ENCODE results near the gene CFDP1. TPM values are rescaled to one million over a fixed set of nuclear protein-coding genes. Genes with fewer than 3 reads are reported as not detected.

Gene CFDP1
- total and polyA plus RNA-seq, 2 of the 13 experiments (the other 11 are each of a cell fraction or from before 2014, with no cell fraction given): 78.6 to 153 TPM

GRCh38 chr16:75256059-75256571 lies 177.2 kb downstream of the CFDP1 start (continued):
- peak; percentile 70 for TF ChIP-seq CTCF (CRISPR knock-in tag; IDR thresholded peaks at IDR 0.05)
- TF ChIP-seq IRF2 (CRISPR knock-in tag; IDR thresholded peaks at IDR 0.05): 0 out of 2 replicates have a peak, but pooled peaks have one; percentile 31
- TF ChIP-seq REPIN1 (CRISPR knock-in tag; IDR thresholded peaks at IDR 0.05; ENCODE audit: borderline replicate concordance, low read depth): 0 out of 2 replicates have a peak, but pooled peaks have one; percentile 32
- TF ChIP-seq CAMTA2 (CRISPR knock-in tag; IDR thresholded peaks at IDR 0.05; ENCODE audit: borderline replicate concordance): no peak
- TF ChIP-seq SOX13 (IDR thresholded peaks at IDR 0.05): no peak
- TF ChIP-seq SOX13 (CRISPR knock-in tag; conservative IDR thresholded peaks at IDR 0.05 in 1 of 2, IDR thresholded peaks at IDR 0.05 in 1 of 2): no peak
- no peak for TF ChIP-seq TBX2 (CRISPR knock-in tag; IDR thresholded peaks at IDR 0.05; ENCODE audit: borderline replicate concordance)
- TF ChIP-seq HNF4A (CRISPR knock-in tag; IDR thresholded peaks at IDR 0.05): peak; percentile 14; the same call in 1 of the 2 replicates
- peak; percentile 58 for TF ChIP-seq RBM22 (optimal IDR thresholded peaks at IDR 0.05; ENCODE audit: low read length)
- TF ChIP-seq MZF1 (CRISPR knock-in tag; IDR thresholded peaks at IDR 0.05; ENCODE audit: borderline replicate concordance): no peak
- TF ChIP-seq NR2F6 (IDR thresholded peaks at IDR 0.05): no peak; the same call in 1 of the 2 replicates
- TF ChIP-seq NR2F6 (CRISPR knock-in tag; IDR thresholded peaks at IDR 0.05): peak; percentile 45; the same call in 1 of the 2 replicates
- no peak for TF ChIP-seq ZIK1 (CRISPR knock-in tag; IDR thresholded peaks at IDR 0.05; ENCODE audit: borderline replicate concordance, low read depth)
- TF ChIP-seq ZNF331 (CRISPR knock-in tag; IDR thresholded peaks at IDR 0.05): 0 out of 2 replicates have a peak, but pooled peaks have one; percentile 44
- TF ChIP-seq TSC22D2 (CRISPR knock-in tag; IDR thresholded peaks at IDR 0.05; ENCODE audit: borderline replicate concordance): 0 out of 2 replicates have a peak, but pooled peaks have one; percentile 33
- TF ChIP-seq ZFP91 (CRISPR knock-in tag; IDR thresholded peaks at IDR 0.05; ENCODE audit: borderline replicate concordance): peak; percentile 51; the same call in 1 of the 2 replicates
- 0 out of 2 replicates have a peak, but pooled peaks have one; percentile 12 for TF ChIP-seq ZXDC (CRISPR knock-in tag; IDR thresholded peaks at IDR 0.05)
- TF ChIP-seq HNRNPL (IDR thresholded peaks at IDR 0.05; ENCODE audit: low read depth, low read length): peak; percentile 82; the same call in 1 of the 2 replicates
- TF ChIP-seq RXRA (CRISPR knock-in tag; IDR thresholded peaks at IDR 0.05): peak; percentile 67; the same call in 1 of the 2 replicates
- TF ChIP-seq ZNF143 (CRISPR knock-in tag; IDR thresholded peaks at IDR 0.05): peak; percentile 62; the same call in 1 of the 2 replicates
- no peak for TF ChIP-seq KAT2B (IDR thresholded peaks at IDR 0.05; ENCODE audit: borderline replicate concordance, low read depth, low read length)
- peak; percentile 50; the same call in 1 of the 2 replicates for TF ChIP-seq ZNF263 (CRISPR knock-in tag; IDR thresholded peaks at IDR 0.05)
- peak; percentile 89; the same call in 1 of the 2 replicates for TF ChIP-seq THRA (CRISPR knock-in tag; IDR thresholded peaks at IDR 0.05; ENCODE audit: borderline replicate concordance)

Measured in HepG2 (cell line).